Head of caudate nucleus (tissue), 42 donors: ENCODE results near the gene LRRC49.
A peak's percentile ranks its signal among the peaks of the same experiment; 100 is the strongest.
"Not testable (repeated sequence)": the region's sequence is repeated elsewhere in the genome, so short reads cannot be mapped to it uniquely, and the experiment has no call there.

Source experiments
- DNase-seq, 42 donors: peaks; one replicate each; pipeline versions ENCODE4 v3.0.0 to v3.0.0-alpha.2; 2020 to 2021; ENCODE audit warnings: mixed read lengths in 7 of 42
- intact Hi-C: fragments of 100-400 bp; cut with DNase I; formaldehyde crosslinking; loops from one replicate; pipeline ENCODE4 v1.15.0; 2022

The LRRC49 gene

GRCh38 chr15:71013446-71013845, 120.8 kb downstream of the LRRC49 start:
- DNase-seq, result no peak
- intact Hi-C loops, result no loop called here

- DNase-seq, result no peak
- intact Hi-C loops, result no loop called here
These were observed 122.7 kb downstream of the LRRC49 start for GRCh38 chr15:71015342-71015741.

GRCh38 chr15:71031232-71031631, 138.6 kb downstream of the LRRC49 start:
- DNase-seq, intact Hi-C loops: not testable (repeated sequence)

- intact Hi-C loops, DNase-seq: not testable (repeated sequence)
These were observed 142.9 kb downstream of the LRRC49 start for GRCh38 chr15:71035478-71035877.

GRCh38 chr15:71042356-71042922, 149.8 kb downstream of the LRRC49 start:
- DNase-seq, result no peak
- intact Hi-C loops, result no loop called here

GRCh38 chr15:71043373-71043772, 150.7 kb downstream of the LRRC49 start:
- no peak for DNase-seq
- intact Hi-C loops, result no loop called here

GRCh38 chr15:71044006-71044405, 151.4 kb downstream of the LRRC49 start:
- intact Hi-C loops, result no loop called here
- DNase-seq, result no peak

- intact Hi-C loops, DNase-seq: not testable (repeated sequence)
These were observed 153.5 kb downstream of the LRRC49 start for GRCh38 chr15:71046146-71046545.

GRCh38 chr15:71048913-71049675, 156.5 kb downstream of the LRRC49 start:
- intact Hi-C loops, result no loop called here
- DNase-seq, result no peak

GRCh38 chr15:71049706-71050422, 157.2 kb downstream of the LRRC49 start:
- intact Hi-C loops, result no loop called here
- no peak for DNase-seq

- DNase-seq, result no peak
- intact Hi-C loops, result no loop called here
These were observed 157.8 kb downstream of the LRRC49 start for GRCh38 chr15:71050461-71050860.

- intact Hi-C loops, result no loop called here
- peak in 7 of 42 donors; percentile 6 to 28 (median 11) for DNase-seq
These were observed 158.9 kb downstream of the LRRC49 start for GRCh38 chr15:71051539-71051938.

- no peak for DNase-seq
- intact Hi-C loops, result no loop called here
These were observed 159.7 kb downstream of the LRRC49 start for GRCh38 chr15:71052356-71052755.

GRCh38 chr15:71054286-71054952, 161.8 kb downstream of the LRRC49 start:
- intact Hi-C loops, result no loop called here
- no peak for DNase-seq

- DNase-seq, result no peak
- intact Hi-C loops, result no loop called here
These were observed 162.8 kb downstream of the LRRC49 start for GRCh38 chr15:71055461-71055860.

GRCh38 chr15:71056111-71056510, 163.5 kb downstream of the LRRC49 start:
- DNase-seq, result no peak
- intact Hi-C loops, result no loop called here

- intact Hi-C loops, result no loop called here
These were observed 164.5 kb downstream of the LRRC49 start for GRCh38 chr15:71057143-71057542.

GRCh38 chr15:71057581-71057980, 165.0 kb downstream of the LRRC49 start:
- no peak for DNase-seq
- intact Hi-C loops, result no loop called here

More at GRCh38 chr15:71057143-71057542, 164.5 kb downstream of the LRRC49 start:
- DNase-seq, result no peak

- intact Hi-C loops, result no loop called here
- no peak for DNase-seq
These were observed 168.4 kb downstream of the LRRC49 start for GRCh38 chr15:71060983-71061382.

GRCh38 chr15:71066983-71067382, 174.4 kb downstream of the LRRC49 start:
- intact Hi-C loops, result no loop called here
- DNase-seq, result no peak
